22Rv1 (cell line): Measurements from ENCODE around the gene SPA17.

Experiments
- CTCF ChIP-seq: fragments of 450-650 bp; IDR thresholded peaks from 2 replicates; pipeline ENCODE4 v1.5.1; 2017; ENCODE audit warnings: mild to moderate bottlenecking
- ZFX ChIP-seq: fragments of 450-650 bp; IDR thresholded peaks from 2 replicates; pipeline ENCODE4 v1.6.1; 2017; ENCODE audit warnings: antibody characterized with exemption, borderline replicate concordance

GRCh38 chr11:124674168-124674517, 439 bp downstream of the SPA17 start:
- TF ChIP-seq CTCF (no peak), ZFX (no peak)
